NCI-H1930 (cell line): Measurements from ENCODE around the gene AGRP.
"Not testable (repeated sequence)": the region's sequence is repeated elsewhere in the genome, so short reads cannot be mapped to it uniquely, and the experiment has no call there.

Source experiments
- DNase-seq, 2 experiments: peaks; one replicate each; lab custom pipeline; 2025; lab: John Stamatoyannopoulos, UW

AGRP gene

GRCh38 chr16:67504031-67505021 lies 21.0 kb upstream of the AGRP start:
- no peak for DNase-seq

GRCh38 chr16:67499106-67499505 lies 15.8 kb upstream of the AGRP start:
- DNase-seq, result no peak

GRCh38 chr16:67490335-67491096 lies 7.2 kb upstream of the AGRP start:
- DNase-seq, result no peak

- DNase-seq, result no peak
These were observed 6.2 kb upstream of the AGRP start for GRCh38 chr16:67489401-67490083.

GRCh38 chr16:67487561-67487960 lies 4.2 kb upstream of the AGRP start:
- not testable (repeated sequence) for DNase-seq

- no peak for DNase-seq
These were observed 3.5 kb upstream of the AGRP start for GRCh38 chr16:67486805-67487204.

- DNase-seq, result no peak
These were observed 581 bp upstream of the AGRP start for GRCh38 chr16:67483731-67484525.

- DNase-seq, result no peak
These were observed 968 bp downstream of the AGRP start for GRCh38 chr16:67482233-67482924.

- DNase-seq, result peak; percentile 11 to 23
These were observed 1.6 kb downstream of the AGRP start for GRCh38 chr16:67481561-67482232.

GRCh38 chr16:67480833-67481560 lies 2.4 kb downstream of the AGRP start, which contains the start of gene ATP6V0D1:
Gene ATP6V0D1 (minus strand): TSS chr16:67481157. CDS start chr16:67481086, 71 bp downstream.
- peak; percentile 89 to 95 for DNase-seq

GRCh38 chr16:67477960-67478554 lies 5.3 kb downstream of the AGRP start:
- no peak for DNase-seq

- DNase-seq, result no peak
These were observed 8.5 kb downstream of the AGRP start for GRCh38 chr16:67474551-67475455.

GRCh38 chr16:67471758-67472384 lies 11.5 kb downstream of the AGRP start:
- DNase-seq, result no peak

GRCh38 chr16:67470359-67470758 lies 13.0 kb downstream of the AGRP start:
- no peak for DNase-seq

GRCh38 chr16:67468731-67469130 lies 14.6 kb downstream of the AGRP start:
- DNase-seq, result no peak

- DNase-seq, result no peak
These were observed 16.8 kb downstream of the AGRP start for GRCh38 chr16:67466581-67466980.

- no peak for DNase-seq
These were observed 18.8 kb downstream of the AGRP start for GRCh38 chr16:67464565-67464964.

GRCh38 chr16:67463691-67464090 lies 19.7 kb downstream of the AGRP start:
- no peak for DNase-seq
